Fibroblast of lung (primary cell): ENCODE measurements around the gene HERC3.

Experiments used
- CTCF ChIP-seq, 2 donors: IDR thresholded peaks in 1 of 2; conservative IDR thresholded peaks in 1 of 2; 1 replicate in 1 of 2; 2 replicates in 1 of 2; pipeline ENCODE4 v1.5.1; 2011 to 2012; ENCODE audit warnings: low read length in 2 of 2, control low read depth in 1 of 2, inconsistent platforms in 1 of 2, low read depth in 1 of 2, mild to moderate bottlenecking in 1 of 2
- EZH2 ChIP-seq: IDR thresholded peaks from 2 replicates; pipeline ENCODE4 v1.5.1; 2012; ENCODE audit warnings: low read length, control low read depth, mild to moderate bottlenecking; ENCODE audit errors: missing control alignments

- no peak for TF ChIP-seq CTCF (conservative IDR thresholded peaks at IDR 0.05 in 1 of 2, IDR thresholded peaks at IDR 0.05 in 1 of 2; ENCODE audit: low read depth in 1 of 2, low read length in 2 of 2)
- TF ChIP-seq EZH2, result no peak
Observed at GRCh38 chr4:88746206-88746605, 153.9 kb downstream of the HERC3 start.
